Measurements from ENCODE around the gene DOK3. TPM values are rescaled to one million over a fixed set of nuclear protein-coding genes. Genes with fewer than 3 reads are reported as not detected.

Gene DOK3
- total and polyA plus RNA-seq, 10 of the 15 experiments (the other 5 are each of a cell fraction or from before 2014, with no cell fraction given), result 6.6 to 107 (median 52.1) TPM

- TF ChIP-seq PKNOX1 (IDR thresholded peaks at IDR 0.05) (peak; percentile 41; the same call in 1 of the 2 replicates), ETV6 (conservative IDR thresholded peaks at IDR 0.05 in 1 of 2, IDR thresholded peaks at IDR 0.05 in 1 of 2; ENCODE audit: borderline replicate concordance in 1 of 2, low read depth in 1 of 2) (no peak), ATF7 (IDR thresholded peaks at IDR 0.05; ENCODE audit: low read depth) (no peak), PML (IDR thresholded peaks at IDR 0.05; ENCODE audit: low read length) (no peak), CHD1 (IDR thresholded peaks at IDR 0.05; ENCODE audit: low read depth, low read length) (no peak), BHLHE40 (IDR thresholded peaks at IDR 0.05; ENCODE audit: borderline replicate concordance in 1 of 2, low read depth in 2 of 2, low read length in 1 of 2) (no peak), KDM1A (IDR thresholded peaks at IDR 0.05; ENCODE audit: borderline replicate concordance) (no peak), NR2C2 (IDR thresholded peaks at IDR 0.05; ENCODE audit: borderline replicate concordance, control insufficient read depth, insufficient read length, low read depth) (no peak), ESRRA (IDR thresholded peaks at IDR 0.05; ENCODE audit: low read length) (no peak), ZNF207 (IDR thresholded peaks at IDR 0.05; ENCODE audit: borderline replicate concordance) (no peak), GATAD2B (conservative IDR thresholded peaks at IDR 0.05; ENCODE audit: low read depth) (no peak), SMC3 (IDR thresholded peaks at IDR 0.05; ENCODE audit: borderline replicate concordance, low read length) (no peak), CHD4 (IDR thresholded peaks at IDR 0.05) (no peak), ZBED1 (IDR thresholded peaks at IDR 0.05; ENCODE audit: borderline replicate concordance) (no peak), ZNF384 (IDR thresholded peaks at IDR 0.05; ENCODE audit: borderline replicate concordance, low read depth, low read length) (no peak), IKZF1 (conservative IDR thresholded peaks at IDR 0.05) (peak; percentile 38; the same call in 1 of the 2 replicates), POLR2AphosphoS2 (IDR thresholded peaks at IDR 0.05; ENCODE audit: low read depth, low read length) (0 out of 2 replicates have a peak, but pooled peaks have one; percentile 10), HDAC2 (IDR thresholded peaks at IDR 0.05) (no peak), PBX3 (IDR thresholded peaks at IDR 0.05; ENCODE audit: insufficient replicate concordance, low read depth, low read length) (no peak), EP300 (IDR thresholded peaks at IDR 0.05; ENCODE audit: borderline replicate concordance in 1 of 2, control insufficient read depth in 1 of 2, low read depth in 2 of 2, low read length in 2 of 2) (no peak), NKRF (conservative IDR thresholded peaks at IDR 0.05) (0 out of 2 replicates have a peak, but pooled peaks have one; percentile 39), HDGF (IDR thresholded peaks at IDR 0.05) (no peak), ZNF217 (IDR thresholded peaks at IDR 0.05) (no peak), LARP7 (IDR thresholded peaks at IDR 0.05) (no peak), USF1 (IDR thresholded peaks at IDR 0.05; ENCODE audit: borderline replicate concordance, extremely low read length, insufficient read depth, low read depth, low read length) (no peak), RAD51 (IDR thresholded peaks at IDR 0.05) (no peak)
Observed at GRCh38 chr5:177507596-177508220, 1.9 kb downstream of the DOK3 start (continued).

Measured in GM12878 (cell line).